Measurements from ENCODE around the gene TMEM120B.

TMEM120B gene

DNA sequence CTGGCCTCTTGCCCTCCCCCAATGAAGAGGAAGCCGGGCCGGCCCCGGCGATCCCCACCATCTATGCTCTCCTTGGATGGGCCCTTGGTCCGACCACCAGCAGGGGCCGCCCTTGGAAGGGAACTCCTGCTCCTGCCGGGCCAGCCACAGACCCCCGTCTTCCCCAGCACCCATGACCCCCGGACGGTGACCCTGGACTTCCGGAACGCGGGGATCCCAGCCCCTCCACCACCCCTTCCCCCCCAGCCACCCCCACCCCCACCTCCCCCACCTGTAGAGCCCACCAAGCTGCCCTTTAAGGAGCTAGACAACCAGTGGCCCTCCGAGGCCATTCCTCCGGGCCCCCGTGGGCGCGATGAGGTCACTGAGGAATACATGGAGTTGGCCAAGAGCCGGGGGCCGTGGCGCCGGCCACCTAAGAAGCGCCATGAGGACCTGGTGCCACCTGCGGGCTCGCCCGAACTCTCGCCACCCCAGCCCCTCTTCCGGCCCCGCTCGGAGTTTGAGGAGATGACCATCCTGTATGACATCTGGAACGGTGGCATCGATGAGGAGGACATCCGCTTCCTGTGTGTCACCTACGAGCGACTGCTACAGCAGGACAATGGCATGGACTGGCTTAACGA, 110.7 kb downstream of the TMEM120B start:
- DNase-seq, result no peak

DNA sequence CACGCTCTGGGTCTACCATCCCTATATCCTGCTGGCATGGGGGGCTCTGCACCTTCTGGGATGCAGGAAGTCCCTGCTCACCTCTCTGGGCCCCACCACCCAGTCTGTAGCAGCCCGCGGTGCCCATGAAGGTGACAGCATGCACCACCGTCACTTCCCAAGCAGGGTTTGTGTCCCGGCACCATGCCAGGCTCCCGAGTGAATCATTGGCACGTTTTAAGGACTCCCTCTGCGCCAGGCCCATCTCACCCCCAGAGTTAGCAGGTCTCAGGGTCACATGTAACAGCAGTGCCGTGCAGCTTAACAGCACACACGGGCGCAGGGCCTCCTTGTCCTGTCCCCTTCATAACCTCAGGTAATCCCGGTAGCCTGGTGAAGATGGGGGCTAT, 111.2 kb downstream of the TMEM120B start:
- DNase-seq, result no peak

DNA sequence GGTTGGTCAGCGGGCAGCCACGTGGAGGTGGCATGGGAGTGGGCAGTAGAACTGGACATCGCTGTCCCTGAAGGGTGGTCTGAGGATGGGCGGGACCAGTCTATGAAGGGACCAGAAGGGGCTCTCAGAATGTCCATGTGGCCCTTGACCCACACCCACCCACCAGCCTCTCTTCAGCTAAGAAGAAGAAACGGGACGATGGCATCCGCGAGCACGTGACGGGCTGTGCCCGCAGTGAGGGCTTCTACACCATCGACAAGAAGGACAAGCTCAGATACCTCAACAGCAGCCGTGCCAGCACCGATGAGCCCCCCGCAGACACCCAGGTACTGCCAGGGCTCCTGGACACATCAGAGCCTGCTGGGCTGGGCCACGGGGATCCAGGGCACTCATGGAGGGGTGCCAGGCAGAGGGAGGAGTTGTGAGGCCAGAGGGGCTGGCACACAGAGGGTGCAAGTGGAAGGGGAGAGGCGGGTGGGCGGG, 112.5 kb downstream of the TMEM120B start:
- DNase-seq, result no peak

DNA sequence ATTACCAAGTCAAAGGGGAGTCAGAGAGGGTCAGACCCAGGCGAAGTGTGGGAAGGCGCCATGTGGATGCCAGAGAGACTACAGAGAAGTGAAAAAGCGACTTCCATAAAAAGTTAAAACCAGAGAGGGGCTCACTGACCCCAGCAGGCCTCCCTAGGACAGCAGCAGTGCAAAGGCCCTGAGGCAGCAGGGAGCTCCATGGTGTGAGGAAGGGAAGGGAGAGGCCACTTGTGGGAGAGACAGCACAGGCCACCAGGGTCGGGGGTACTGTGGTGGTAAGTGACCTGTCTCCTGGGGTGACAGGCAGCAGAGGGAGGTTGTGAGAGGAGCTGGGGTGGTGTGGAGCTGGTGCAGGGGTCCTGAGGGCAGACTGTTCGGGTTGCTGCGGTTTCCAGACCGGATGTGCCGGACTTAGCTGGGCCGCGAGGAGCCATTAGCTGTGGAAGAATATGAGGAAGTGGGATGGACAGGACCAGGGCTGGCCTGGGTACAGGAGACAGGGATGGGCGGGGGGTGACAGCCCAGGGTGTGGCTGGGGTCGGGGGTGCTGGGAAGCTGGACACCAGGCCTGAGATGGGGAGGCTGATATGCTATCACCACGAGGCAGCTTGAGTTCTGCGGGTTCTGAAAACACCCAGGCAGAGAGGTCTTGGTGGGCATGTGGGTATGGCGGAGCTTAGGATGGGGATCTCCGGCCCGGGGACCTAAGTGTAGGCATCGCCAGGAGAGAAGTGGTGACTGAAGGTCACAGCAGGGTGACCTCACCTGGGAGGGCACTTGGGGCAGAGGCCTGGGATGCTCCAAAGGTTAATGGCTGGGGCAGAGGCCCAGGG, 114.0 kb downstream of the TMEM120B start:
- no peak for DNase-seq

DNA sequence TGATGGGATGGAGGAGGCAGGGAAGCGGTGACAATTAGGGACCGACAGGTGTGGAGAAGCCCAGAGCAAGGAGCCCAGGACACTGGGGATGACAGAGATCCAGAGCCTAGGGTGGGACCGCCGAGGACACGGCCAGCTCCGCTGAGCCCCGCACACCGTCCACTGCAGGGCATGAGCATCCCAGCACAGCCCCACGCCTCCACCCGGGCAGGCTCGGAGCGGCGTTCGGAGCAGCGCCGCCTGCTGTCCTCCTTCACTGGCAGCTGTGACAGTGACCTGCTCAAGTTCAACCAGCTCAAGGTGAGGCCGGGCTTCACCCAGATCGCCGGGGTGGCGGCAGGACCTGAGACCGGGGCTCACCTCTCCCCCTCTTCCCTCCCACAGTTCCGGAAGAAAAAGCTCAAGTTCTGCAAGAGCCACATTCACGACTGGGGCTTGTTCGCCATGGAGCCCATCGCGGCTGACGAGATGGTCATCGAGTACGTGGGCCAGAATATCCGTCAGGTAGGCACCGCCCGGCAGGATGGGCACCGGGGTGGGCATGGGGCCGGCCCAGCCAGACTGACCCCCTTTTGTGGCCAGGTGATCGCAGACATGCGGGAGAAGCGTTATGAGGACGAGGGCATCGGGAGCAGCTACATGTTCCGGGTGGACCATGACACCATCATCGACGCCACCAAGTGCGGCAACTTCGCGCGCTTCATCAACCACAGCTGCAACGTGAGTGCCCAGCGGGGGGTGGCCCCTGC, 115.0 kb downstream of the TMEM120B start:
- DNase-seq, result no peak

DNA sequence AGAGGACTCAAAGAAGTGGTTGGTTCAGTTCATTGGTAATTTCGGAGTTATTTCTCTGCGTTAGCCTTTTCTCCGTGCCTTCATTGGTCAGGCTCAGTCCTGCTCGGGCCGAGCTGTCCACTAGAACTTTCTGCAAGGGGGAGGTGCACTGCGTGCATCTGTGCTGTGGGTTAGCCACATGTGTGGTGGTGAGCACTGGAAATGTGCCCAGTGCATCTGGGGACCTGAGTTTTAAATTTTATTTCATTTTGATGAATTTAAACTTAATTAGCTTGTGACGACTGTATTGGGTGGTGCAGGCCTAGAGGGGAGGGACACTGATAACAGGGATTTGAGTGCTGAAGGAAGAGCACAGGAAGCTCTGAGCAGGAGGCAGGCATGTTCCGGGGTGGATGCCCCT, 115.8 kb downstream of the TMEM120B start:
- DNase-seq, result no peak

DNA sequence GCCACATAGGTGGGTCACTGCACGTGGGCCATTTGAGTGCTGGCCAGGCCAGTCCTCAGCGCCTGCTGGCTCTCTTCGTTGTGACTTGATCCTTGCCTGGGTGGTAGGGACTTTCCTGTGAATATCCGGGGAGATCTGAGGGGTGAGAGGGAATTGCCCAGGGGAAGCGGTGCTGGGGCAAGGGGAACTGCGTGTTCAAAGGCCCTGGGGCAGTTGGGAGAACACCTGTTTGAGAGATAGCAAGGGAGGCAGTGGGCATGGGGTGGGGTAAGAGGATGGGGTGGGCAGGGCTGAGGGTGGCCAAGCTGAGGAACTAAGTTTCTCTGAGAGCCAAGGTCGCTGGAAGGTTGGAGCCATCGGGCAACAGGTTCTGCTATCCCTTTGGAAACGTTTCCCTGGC, 116.3 kb downstream of the TMEM120B start:
- no peak for DNase-seq

DNA sequence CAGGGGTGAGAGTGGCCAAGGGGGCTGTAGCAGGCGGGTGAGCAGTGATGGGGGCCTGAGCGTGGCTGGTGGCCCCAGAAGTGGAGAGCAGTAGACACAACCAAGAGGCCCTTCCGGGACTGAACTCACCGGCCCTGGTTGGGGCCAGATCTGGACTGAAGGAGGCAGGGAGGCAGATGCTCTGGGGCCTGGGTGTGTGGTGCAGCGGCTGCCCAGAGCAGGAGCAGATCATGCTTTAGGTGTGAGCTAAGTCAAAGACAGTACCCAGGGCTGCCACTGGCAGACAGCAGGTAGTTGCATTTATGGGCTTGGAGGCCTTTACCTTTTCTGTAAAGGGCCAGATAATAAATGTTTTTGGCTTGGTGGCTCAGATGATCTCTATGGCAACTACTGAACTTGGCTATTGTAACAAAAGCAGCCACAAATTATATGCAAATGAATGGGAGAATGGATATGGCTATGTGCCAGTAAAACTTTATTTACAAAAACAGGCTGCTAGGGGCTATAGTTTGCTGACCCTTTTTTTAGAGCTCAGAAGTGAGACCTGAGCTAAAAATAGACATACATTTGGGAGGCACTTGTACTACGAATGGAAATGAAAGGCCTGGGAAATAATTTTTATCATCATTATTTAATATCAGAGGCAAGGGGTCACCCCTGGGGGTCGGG, 116.8 kb downstream of the TMEM120B start:
- DNase-seq, result no peak

DNA sequence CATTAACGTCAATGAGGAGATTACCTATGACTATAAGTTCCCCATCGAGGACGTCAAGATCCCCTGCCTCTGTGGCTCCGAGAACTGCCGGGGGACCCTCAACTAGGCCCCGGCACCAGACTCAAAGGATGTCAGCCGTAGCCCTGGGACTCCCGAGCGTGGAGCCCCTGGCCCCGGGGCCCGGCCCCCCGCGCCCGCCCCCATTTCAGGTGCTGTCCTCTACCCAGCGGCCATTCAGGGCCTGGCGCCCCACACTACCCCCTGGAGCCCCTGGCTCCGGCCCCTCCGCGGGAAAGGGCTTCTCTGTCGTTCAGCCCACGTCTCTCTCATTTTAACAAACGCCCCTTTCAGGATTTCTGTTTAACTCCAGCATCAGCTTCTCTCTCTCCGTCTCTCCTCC, 117.6 kb downstream of the TMEM120B start:
- DNase-seq, result no peak

DNA sequence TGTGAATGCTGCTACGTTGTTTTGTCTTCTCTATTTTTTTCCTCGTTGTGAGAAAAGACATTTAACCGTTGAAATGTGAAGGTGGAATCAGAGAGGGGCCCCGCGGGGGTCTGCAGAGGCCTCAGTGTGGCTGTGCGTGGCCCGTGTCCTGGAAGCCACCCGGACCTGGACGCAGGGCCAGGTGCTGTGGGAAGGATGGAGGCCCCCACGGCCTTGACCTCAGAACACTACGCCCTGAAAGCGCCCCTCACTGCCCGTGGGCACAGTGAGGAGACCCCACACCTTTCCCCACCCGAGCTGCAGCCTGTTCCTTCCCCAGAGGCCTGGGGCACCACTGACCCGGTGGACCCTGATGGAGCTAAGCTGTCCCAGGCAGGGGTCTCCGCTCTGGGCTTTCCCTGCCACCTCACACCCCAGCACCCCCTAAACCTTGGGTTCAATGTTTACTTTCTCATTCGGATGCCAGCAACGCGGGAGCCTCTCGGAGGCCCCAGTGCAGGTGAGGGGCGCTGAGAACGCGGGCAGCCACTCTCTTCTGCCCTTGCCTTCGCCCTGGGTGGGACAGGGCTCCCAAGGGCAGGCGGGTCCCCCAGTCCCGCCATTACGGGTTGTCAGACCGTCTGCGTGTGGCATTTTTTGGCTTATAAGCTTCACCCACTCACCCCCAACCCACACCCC, 118.2 kb downstream of the TMEM120B start:
- no peak for DNase-seq
